HG03280 (cell line): ENCODE results near the gene RGS7BP.

Experiments used
- ATAC-seq: cut with Tn5 transposase; IDR thresholded peaks from one replicate; pipeline ENCODE4 v1.9.1; 2021; ENCODE audit warnings: mild to moderate bottlenecking, moderate library complexity; ENCODE audit not compliant: unreplicated experiment

Gene RGS7BP

GRCh38 chr5:64628901-64629300 is 123.1 kb downstream of the RGS7BP start:
- no peak for ATAC-seq

GRCh38 chr5:64629841-64630240 is 124.0 kb downstream of the RGS7BP start:
- ATAC-seq, result no peak

- ATAC-seq, result no peak
Observed at GRCh38 chr5:64632251-64632650, 126.4 kb downstream of the RGS7BP start.

GRCh38 chr5:64634997-64635686 is 129.3 kb downstream of the RGS7BP start:
- no peak for ATAC-seq

- no peak for ATAC-seq
Observed at GRCh38 chr5:64637144-64637543, 131.3 kb downstream of the RGS7BP start.

GRCh38 chr5:64637837-64638443 is 132.1 kb downstream of the RGS7BP start:
- no peak for ATAC-seq

- ATAC-seq, result no peak
Observed at GRCh38 chr5:64644831-64645230, 139.0 kb downstream of the RGS7BP start.

- no peak for ATAC-seq
Observed at GRCh38 chr5:64646169-64646568, 140.4 kb downstream of the RGS7BP start.

- no peak for ATAC-seq
Observed at GRCh38 chr5:64649512-64649911, 143.7 kb downstream of the RGS7BP start.

GRCh38 chr5:64653766-64654560 is 148.1 kb downstream of the RGS7BP start:
- ATAC-seq, result no peak

- no peak for ATAC-seq
Observed at GRCh38 chr5:64654561-64654938, 148.7 kb downstream of the RGS7BP start.

GRCh38 chr5:64655596-64655995 is 149.8 kb downstream of the RGS7BP start:
- ATAC-seq, result no peak

GRCh38 chr5:64659289-64659688 is 153.5 kb downstream of the RGS7BP start:
- no peak for ATAC-seq
